NT2/D1 (cell line): Measurements from ENCODE around the gene COL18A1.

Experiments
- SUZ12 ChIP-seq: IDR thresholded peaks from 2 replicates; pipeline ENCODE4 v1.6.1; 2011; ENCODE audit not compliant: insufficient read length, insufficient read depth; ENCODE audit errors: extremely low read depth
- YY1 ChIP-seq: IDR thresholded peaks from 2 replicates; pipeline ENCODE4 v1.6.1; 2011; ENCODE audit not compliant: insufficient read length, insufficient read depth

- TF ChIP-seq YY1 (no peak), SUZ12 (no peak)
These were observed 84.7 kb downstream of the COL18A1 start for GRCh38 chr21:45489722-45489982.
